ENCODE results near the gene NMS.

NMS gene

GRCh38 chr2:100524331-100524730, 54.0 kb downstream of the NMS start:
- no peak overlapping the region for H3K9ac ChIP-seq (ENCODE audit: low read length in 2 of 2)
- no peak overlapping the region for H3K27ac ChIP-seq (ENCODE audit: low read length)
- H3K4me1 ChIP-seq (ENCODE audit: control insufficient read depth, insufficient read depth, low read length), result no peaks in the 10 kb centered on the region

GRCh38 chr2:100526868-100527267, 56.6 kb downstream of the NMS start:
- Histone ChIP-seq H3K4me1 (ENCODE audit: control insufficient read depth, insufficient read depth, low read length) (no peaks in the 10 kb centered on the region), H3K27me3 (ENCODE audit: control insufficient read depth in 1 of 2, insufficient read depth in 2 of 2, low read length in 2 of 2) (peaks cover 0 to 2% of the 10 kb centered on the region in 2 donors), H3K9ac (ENCODE audit: low read length in 2 of 2) (no peak overlapping the region), H3K27ac (ENCODE audit: low read length) (no peak overlapping the region), H3K9me3 (ENCODE audit: control insufficient read depth in 2 of 2, low read length in 2 of 2) (peaks cover 0 to 3% of the 10 kb centered on the region in 2 donors), H3K4me3 (ENCODE audit: low read length in 2 of 2) (no peak overlapping the region), H3K36me3 (ENCODE audit: control insufficient read depth in 2 of 2, insufficient read depth in 2 of 2, low read length in 2 of 2) (no peaks in the 10 kb centered on the region)

More at GRCh38 chr2:100524331-100524730, 54.0 kb downstream of the NMS start:
- no peaks in the 10 kb centered on the region for H3K27me3 ChIP-seq (ENCODE audit: control insufficient read depth in 1 of 2, insufficient read depth in 2 of 2, low read length in 2 of 2)
- no peak overlapping the region for H3K4me3 ChIP-seq (ENCODE audit: low read length in 2 of 2)
- peaks cover 0 to 3% of the 10 kb centered on the region in 2 donors for H3K9me3 ChIP-seq (ENCODE audit: control insufficient read depth in 2 of 2, low read length in 2 of 2)
- H3K36me3 ChIP-seq (ENCODE audit: control insufficient read depth in 2 of 2, insufficient read depth in 2 of 2, low read length in 2 of 2), result no peaks in the 10 kb centered on the region

DNA sequence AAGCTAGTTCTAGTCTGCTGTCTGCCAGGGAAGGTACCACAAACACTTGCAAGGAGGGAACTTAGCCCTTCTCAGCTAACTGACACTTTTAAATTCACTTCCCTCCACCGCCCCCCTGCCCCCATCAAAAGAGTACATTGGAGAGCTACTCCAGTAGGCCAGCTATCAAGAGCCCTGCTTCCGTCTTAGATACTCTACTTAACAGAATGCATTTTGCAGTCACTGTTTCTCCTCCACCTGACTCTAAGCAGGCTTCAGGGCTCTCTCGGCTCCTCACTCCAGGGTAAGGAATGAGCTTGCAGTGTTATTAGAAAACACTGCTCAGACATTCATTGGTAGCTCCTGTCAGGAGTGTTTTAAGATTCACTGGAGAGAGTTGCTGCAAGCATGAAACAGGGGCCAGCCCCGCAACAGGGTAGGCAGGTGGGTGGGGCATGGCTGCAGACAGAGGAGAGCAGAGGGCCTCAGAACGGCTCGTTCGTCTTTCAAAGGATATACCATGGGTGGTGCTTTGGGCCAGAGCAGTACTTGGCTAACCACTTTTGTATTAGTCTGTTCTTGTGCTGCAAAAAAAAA, 57.2 kb downstream of the NMS start:
- peaks cover 0 to 3% of the 10 kb centered on the region in 2 donors for H3K9me3 ChIP-seq (ENCODE audit: control insufficient read depth in 2 of 2, low read length in 2 of 2)
- peaks cover 0 to 2% of the 10 kb centered on the region in 2 donors for H3K27me3 ChIP-seq (ENCODE audit: control insufficient read depth in 1 of 2, insufficient read depth in 2 of 2, low read length in 2 of 2)
- H3K36me3 ChIP-seq (ENCODE audit: control insufficient read depth in 2 of 2, insufficient read depth in 2 of 2, low read length in 2 of 2), result no peaks in the 10 kb centered on the region
- no peak overlapping the region for H3K4me3 ChIP-seq (ENCODE audit: low read length in 2 of 2)
- H3K4me1 ChIP-seq (ENCODE audit: control insufficient read depth, insufficient read depth, low read length), result no peaks in the 10 kb centered on the region
- no peak overlapping the region for H3K27ac ChIP-seq (ENCODE audit: low read length)
- no peak overlapping the region for H3K9ac ChIP-seq (ENCODE audit: low read length in 2 of 2)

DNA sequence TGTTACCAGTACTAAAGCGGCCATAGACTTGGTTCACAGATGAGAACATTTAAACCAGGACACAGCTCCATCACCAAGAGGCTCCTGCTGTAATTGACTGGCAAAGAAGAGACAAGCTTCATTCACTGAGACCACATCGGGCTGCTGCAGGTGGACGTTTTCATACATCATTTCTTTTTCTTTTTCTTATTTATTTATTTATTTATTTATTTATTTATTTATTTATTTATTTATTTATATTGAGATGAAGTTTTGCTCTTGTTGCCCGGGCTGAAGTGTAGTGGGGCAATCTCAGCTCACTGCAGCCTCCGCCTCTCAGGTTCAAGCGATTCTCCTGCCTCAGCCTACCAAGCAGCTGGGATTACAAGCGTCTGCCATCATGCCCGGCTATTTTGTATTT, 58.9 kb downstream of the NMS start:
- Histone ChIP-seq H3K4me1 (ENCODE audit: control insufficient read depth, insufficient read depth, low read length) (no peaks in the 10 kb centered on the region), H3K4me3 (ENCODE audit: low read length in 2 of 2) (no peak overlapping the region), H3K27ac (ENCODE audit: low read length) (no peak overlapping the region), H3K36me3 (ENCODE audit: control insufficient read depth in 2 of 2, insufficient read depth in 2 of 2, low read length in 2 of 2) (no peaks in the 10 kb centered on the region), H3K9ac (ENCODE audit: low read length in 2 of 2) (no peak overlapping the region), H3K27me3 (ENCODE audit: control insufficient read depth in 1 of 2, insufficient read depth in 2 of 2, low read length in 2 of 2) (peaks cover 0 to 2% of the 10 kb centered on the region in 2 donors), H3K9me3 (ENCODE audit: control insufficient read depth in 2 of 2, low read length in 2 of 2) (peaks cover 4% of the 10 kb centered on the region in 2 donors)

GRCh38 chr2:100529900-100530299, 59.6 kb downstream of the NMS start:
- Histone ChIP-seq H3K9ac (ENCODE audit: low read length in 2 of 2) (no peak overlapping the region), H3K4me1 (ENCODE audit: control insufficient read depth, insufficient read depth, low read length) (no peaks in the 10 kb centered on the region), H3K36me3 (ENCODE audit: control insufficient read depth in 2 of 2, insufficient read depth in 2 of 2, low read length in 2 of 2) (no peaks in the 10 kb centered on the region), H3K27me3 (ENCODE audit: control insufficient read depth in 1 of 2, insufficient read depth in 2 of 2, low read length in 2 of 2) (peaks cover 0 to 2% of the 10 kb centered on the region in 2 donors), H3K4me3 (ENCODE audit: low read length in 2 of 2) (no peak overlapping the region), H3K27ac (ENCODE audit: low read length) (no peak overlapping the region), H3K9me3 (ENCODE audit: control insufficient read depth in 2 of 2, low read length in 2 of 2) (peaks cover 4% of the 10 kb centered on the region in 2 donors)

Data from stomach smooth muscle (tissue), 2 donors.